NB4 (cell line): ENCODE measurements around the gene SH3D19.

Experiments used
- CTCF ChIP-seq: IDR thresholded peaks from one replicate; pipeline ENCODE4 v1.5.1; 2012; ENCODE audit warnings: low read depth, low read length
- MAX ChIP-seq: IDR thresholded peaks from 2 replicates; pipeline ENCODE4 v1.6.1; 2011; ENCODE audit warnings: low read depth, low read length
- POLR2A ChIP-seq: IDR thresholded peaks from 2 replicates; pipeline ENCODE4 v1.6.1; 2011; ENCODE audit warnings: mild to moderate bottlenecking; ENCODE audit not compliant: insufficient read length; ENCODE audit errors: extremely low read depth

GRCh38 chr4:151344948-151345347 is 19.5 kb upstream of the SH3D19 start:
- no peak for TF ChIP-seq CTCF
- TF ChIP-seq MAX = no peak
- TF ChIP-seq POLR2A = no peak
